PC-3 (cell line): ENCODE data around the gene SPAG7.

Source experiments
- CTCF ChIP-seq: fragments of 300-600 bp; sonication (generic); conservative IDR thresholded peaks from 2 replicates; pipeline ENCODE4 v1.5.1; 2017; ENCODE audit warnings: antibody characterized with exemption, low read depth, mild to moderate bottlenecking, low read length
- EZH2 ChIP-seq: fragments of 300-600 bp; sonication (generic); IDR thresholded peaks from one replicate; pipeline ENCODE4 v1.6.1; 2017; ENCODE audit warnings: antibody characterized with exemption, mild to moderate bottlenecking, low read length; ENCODE audit not compliant: unreplicated experiment

GRCh38 chr17:4987767-4988567, 20.4 kb upstream of the SPAG7 start:
- no peak for TF ChIP-seq CTCF
- TF ChIP-seq EZH2: no peak
